ENCODE data around the gene PLSCR2.

Gene PLSCR2

GRCh38 chr3:146472611-146473010 lies 3.2 kb upstream of the PLSCR2 start:
- H3K4me3 ChIP-seq (ENCODE audit: low read depth, low read length), result no peak overlapping the region
- TF ChIP-seq, protein P1, sequence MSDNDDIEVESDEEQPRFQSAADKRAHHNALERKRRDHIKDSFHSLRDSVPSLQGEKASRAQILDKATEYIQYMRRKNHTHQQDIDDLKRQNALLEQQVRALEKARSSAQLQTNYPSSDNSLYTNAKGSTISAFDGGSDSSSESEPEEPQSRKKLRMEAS (IDR thresholded peaks at IDR 0.05; ENCODE audit: low read depth, low read length), result no peak
- TF ChIP-seq MYC (IDR thresholded peaks at IDR 0.05; ENCODE audit: low read depth, low read length), result no peak
- no peak for TF ChIP-seq CTCF (IDR thresholded peaks at IDR 0.05; ENCODE audit: low read depth, low read length)
- no peak for DNase-seq (ENCODE audit: low read depth)

GRCh38 chr3:146471012-146471411 lies 1.7 kb upstream of the PLSCR2 start:
- H3K4me3 ChIP-seq (ENCODE audit: low read depth, low read length), result no peak overlapping the region
- no peak for DNase-seq (ENCODE audit: low read depth)
- TF ChIP-seq CTCF (IDR thresholded peaks at IDR 0.05; ENCODE audit: low read depth, low read length) (no peak), MYC (IDR thresholded peaks at IDR 0.05; ENCODE audit: low read depth, low read length) (no peak), POLR2A (IDR thresholded peaks at IDR 0.05; ENCODE audit: extremely low read depth, insufficient read length) (no peak)
- TF ChIP-seq, protein P1 (IDR thresholded peaks at IDR 0.05; ENCODE audit: low read depth, low read length), result no peak

DNA sequence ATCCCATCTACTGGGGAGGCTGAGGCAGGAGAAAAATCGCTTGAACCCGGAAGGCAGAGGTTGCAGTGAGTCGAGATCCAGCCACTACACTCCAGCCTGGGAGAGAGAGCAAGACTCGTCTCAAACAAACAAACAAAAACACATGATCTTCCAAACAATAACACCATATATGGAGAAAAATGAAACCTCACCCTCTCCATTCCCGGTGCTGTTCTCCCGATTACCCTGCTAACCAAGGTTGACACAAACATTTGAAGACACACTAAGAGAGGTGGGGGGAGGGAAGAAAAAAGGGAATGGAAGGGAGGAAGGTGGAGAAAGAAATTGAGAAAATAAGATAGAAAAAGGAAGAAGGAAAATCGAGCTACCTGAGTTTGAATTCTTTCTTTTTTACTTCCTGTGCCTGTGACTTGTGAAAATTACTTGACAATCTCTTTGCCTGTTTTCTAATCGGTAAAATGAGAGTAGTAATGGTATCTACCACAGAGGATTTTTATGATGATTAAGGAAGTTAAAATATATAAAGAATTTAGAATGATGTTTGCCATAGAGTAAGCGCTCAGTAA lies 1.1 kb upstream of the PLSCR2 start:
- TF ChIP-seq POLR2A (IDR thresholded peaks at IDR 0.05; ENCODE audit: extremely low read depth, insufficient read length) (no peak), CTCF (IDR thresholded peaks at IDR 0.05; ENCODE audit: low read depth, low read length) (no peak)
- H3K4me3 ChIP-seq (ENCODE audit: low read depth, low read length), result no peak overlapping the region
- no peak for DNase-seq (ENCODE audit: low read depth)

GRCh38 chr3:146468671-146469149 lies 651 bp downstream of the PLSCR2 start:
- no peak overlapping the region for H3K4me3 ChIP-seq (ENCODE audit: low read depth, low read length)
- DNase-seq (ENCODE audit: low read depth), result no peak
- TF ChIP-seq CTCF (IDR thresholded peaks at IDR 0.05; ENCODE audit: low read depth, low read length), result no peak
- no peak for TF ChIP-seq MYC (IDR thresholded peaks at IDR 0.05; ENCODE audit: low read depth, low read length)
- no peak for TF ChIP-seq POLR2A (IDR thresholded peaks at IDR 0.05; ENCODE audit: extremely low read depth, insufficient read length)
- TF ChIP-seq, protein P1 (IDR thresholded peaks at IDR 0.05; ENCODE audit: low read depth, low read length), result no peak

DNA sequence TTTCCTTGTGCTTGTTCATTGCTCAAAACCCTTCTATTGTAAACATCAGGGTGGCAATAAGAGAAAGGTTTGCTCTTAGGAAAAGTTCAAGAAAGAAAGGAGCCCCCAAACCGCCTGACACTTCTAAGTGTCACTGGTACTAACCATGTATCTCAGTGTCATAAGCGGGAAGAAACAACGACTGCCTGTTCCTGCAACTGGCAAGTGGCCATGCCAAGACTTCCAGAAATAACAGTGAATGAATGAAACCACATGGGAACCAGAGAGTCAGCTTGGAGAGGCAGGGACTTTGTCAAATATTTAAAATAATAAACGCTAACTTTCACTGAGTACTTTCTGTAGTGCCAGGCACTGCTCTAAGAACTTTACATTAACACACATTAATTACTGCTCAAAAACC lies 1.1 kb downstream of the PLSCR2 start:
- TF ChIP-seq, protein P1 (IDR thresholded peaks at IDR 0.05; ENCODE audit: low read depth, low read length), result no peak
- no peak for TF ChIP-seq POLR2A (IDR thresholded peaks at IDR 0.05; ENCODE audit: extremely low read depth, insufficient read length)
- TF ChIP-seq CTCF (IDR thresholded peaks at IDR 0.05; ENCODE audit: low read depth, low read length), result no peak
- TF ChIP-seq MYC (IDR thresholded peaks at IDR 0.05; ENCODE audit: low read depth, low read length), result no peak
- H3K4me3 ChIP-seq (ENCODE audit: low read depth, low read length), result no peak overlapping the region
- DNase-seq (ENCODE audit: low read depth), result no peak

GRCh38 chr3:146466604-146467003 lies 2.8 kb downstream of the PLSCR2 start:
- no peak for TF ChIP-seq MYC (IDR thresholded peaks at IDR 0.05; ENCODE audit: low read depth, low read length)
- no peak for TF ChIP-seq POLR2A (IDR thresholded peaks at IDR 0.05; ENCODE audit: extremely low read depth, insufficient read length)
- TF ChIP-seq, protein P1 (IDR thresholded peaks at IDR 0.05; ENCODE audit: low read depth, low read length), result no peak
- TF ChIP-seq CTCF (IDR thresholded peaks at IDR 0.05; ENCODE audit: low read depth, low read length), result no peak
- no peak for DNase-seq (ENCODE audit: low read depth)
- H3K4me3 ChIP-seq (ENCODE audit: low read depth, low read length), result no peak overlapping the region

Data from NB4 (cell line).